PFSK-1 (cell line): ENCODE measurements around the gene CCDC87.

Experiments used
- FOXP2 ChIP-seq: optimal IDR thresholded peaks from 2 replicates; pipeline ENCODE3; 2011; ENCODE audit warnings: borderline replicate concordance, control low read depth, inconsistent platforms; ENCODE audit not compliant: insufficient read depth; ENCODE audit errors: extremely low read length, extremely low read depth
- POLR2AphosphoS5 ChIP-seq: IDR thresholded peaks from 2 replicates; pipeline ENCODE4 v1.6.1; 2012; ENCODE audit warnings: low read depth, mild to moderate bottlenecking, control low read depth, low read length, moderate library complexity
- SIN3A ChIP-seq: IDR thresholded peaks from 2 replicates; pipeline ENCODE4 v1.6.1; 2012; ENCODE audit warnings: mild to moderate bottlenecking, low read length, moderate library complexity, borderline replicate concordance; ENCODE audit not compliant: insufficient read depth
- TAF1 ChIP-seq: IDR thresholded peaks from 2 replicates; pipeline ENCODE4 v1.6.1; 2012; ENCODE audit warnings: low read length, control low read depth, borderline replicate concordance; ENCODE audit not compliant: insufficient read depth
- TF ChIP-seq, protein P1 (sequence below), 2 experiments: IDR thresholded peaks; 2 replicates each; pipeline versions ENCODE4 v1.6.1 to v1.8.0; 2011 to 2012; ENCODE audit warnings: low read depth in 2 of 2, low read length in 2 of 2, control low read depth in 1 of 2, inconsistent platforms in 1 of 2, mild to moderate bottlenecking in 1 of 2, moderate library complexity in 1 of 2; ENCODE audit not compliant: insufficient read depth in 1 of 2

Gene CCDC87

DNA sequence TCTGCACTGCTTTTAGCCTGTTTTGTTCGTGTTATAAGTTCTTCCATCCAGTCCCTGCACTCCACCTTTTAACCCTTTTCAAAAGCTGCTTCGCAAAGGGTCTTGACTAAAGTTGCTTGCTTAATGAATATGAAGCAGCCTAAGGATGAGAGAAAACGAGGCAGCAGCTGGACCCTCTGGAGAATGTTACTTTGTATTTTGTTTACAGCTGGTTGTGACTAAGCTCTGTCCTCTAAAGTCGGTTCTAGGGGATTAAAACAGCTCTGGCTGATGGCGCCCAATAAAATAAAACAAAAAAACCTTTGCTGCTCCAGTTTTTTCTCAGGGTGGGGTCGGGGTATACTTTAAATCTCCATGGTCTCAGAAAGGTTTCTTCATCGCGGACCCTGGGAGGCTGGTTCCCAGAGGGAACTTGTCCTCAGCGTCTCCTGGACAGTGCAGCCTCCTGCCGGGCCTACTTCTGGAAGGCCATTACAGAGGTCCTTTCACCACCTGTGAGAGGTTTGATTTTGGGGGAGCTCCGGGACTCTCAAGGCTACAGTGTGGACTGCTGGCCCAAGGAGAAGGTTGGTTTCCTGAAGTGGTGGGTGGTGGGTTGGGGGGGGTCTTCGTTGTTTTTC is 44.8 kb upstream of the CCDC87 start:
- TF ChIP-seq, protein P1, sequence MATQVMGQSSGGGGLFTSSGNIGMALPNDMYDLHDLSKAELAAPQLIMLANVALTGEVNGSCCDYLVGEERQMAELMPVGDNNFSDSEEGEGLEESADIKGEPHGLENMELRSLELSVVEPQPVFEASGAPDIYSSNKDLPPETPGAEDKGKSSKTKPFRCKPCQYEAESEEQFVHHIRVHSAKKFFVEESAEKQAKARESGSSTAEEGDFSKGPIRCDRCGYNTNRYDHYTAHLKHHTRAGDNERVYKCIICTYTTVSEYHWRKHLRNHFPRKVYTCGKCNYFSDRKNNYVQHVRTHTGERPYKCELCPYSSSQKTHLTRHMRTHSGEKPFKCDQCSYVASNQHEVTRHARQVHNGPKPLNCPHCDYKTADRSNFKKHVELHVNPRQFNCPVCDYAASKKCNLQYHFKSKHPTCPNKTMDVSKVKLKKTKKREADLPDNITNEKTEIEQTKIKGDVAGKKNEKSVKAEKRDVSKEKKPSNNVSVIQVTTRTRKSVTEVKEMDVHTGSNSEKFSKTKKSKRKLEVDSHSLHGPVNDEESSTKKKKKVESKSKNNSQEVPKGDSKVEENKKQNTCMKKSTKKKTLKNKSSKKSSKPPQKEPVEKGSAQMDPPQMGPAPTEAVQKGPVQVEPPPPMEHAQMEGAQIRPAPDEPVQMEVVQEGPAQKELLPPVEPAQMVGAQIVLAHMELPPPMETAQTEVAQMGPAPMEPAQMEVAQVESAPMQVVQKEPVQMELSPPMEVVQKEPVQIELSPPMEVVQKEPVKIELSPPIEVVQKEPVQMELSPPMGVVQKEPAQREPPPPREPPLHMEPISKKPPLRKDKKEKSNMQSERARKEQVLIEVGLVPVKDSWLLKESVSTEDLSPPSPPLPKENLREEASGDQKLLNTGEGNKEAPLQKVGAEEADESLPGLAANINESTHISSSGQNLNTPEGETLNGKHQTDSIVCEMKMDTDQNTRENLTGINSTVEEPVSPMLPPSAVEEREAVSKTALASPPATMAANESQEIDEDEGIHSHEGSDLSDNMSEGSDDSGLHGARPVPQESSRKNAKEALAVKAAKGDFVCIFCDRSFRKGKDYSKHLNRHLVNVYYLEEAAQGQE (IDR thresholded peaks at IDR 0.05; ENCODE audit: insufficient read depth in 1 of 2, low read depth in 2 of 2, low read length in 2 of 2): no peak
- TF ChIP-seq POLR2AphosphoS5: no peak
- TF ChIP-seq TAF1: no peak
- TF ChIP-seq FOXP2: no peak
- TF ChIP-seq SIN3A: no peak

DNA sequence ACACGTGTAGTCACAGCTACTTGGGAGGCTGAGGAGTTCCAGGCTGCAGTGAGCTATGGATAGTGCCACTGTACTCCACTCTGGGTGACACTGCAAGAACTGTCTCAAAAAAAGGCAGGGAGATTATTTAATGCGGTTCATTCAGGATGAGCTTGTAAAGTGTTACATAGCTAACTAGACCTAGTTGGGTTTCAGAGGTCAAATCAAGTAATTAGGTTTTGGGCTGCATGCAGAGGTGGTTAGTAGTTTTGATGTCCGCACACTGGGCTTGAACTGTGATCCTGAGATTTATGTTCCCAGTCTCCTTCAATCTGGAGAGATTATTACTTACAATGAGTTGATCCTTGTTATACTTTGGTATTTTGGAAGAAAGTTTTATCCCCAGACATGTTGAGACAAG is 43.5 kb upstream of the CCDC87 start:
- TF ChIP-seq, protein P1 (IDR thresholded peaks at IDR 0.05; ENCODE audit: insufficient read depth in 1 of 2, low read depth in 2 of 2, low read length in 2 of 2): no peak
- no peak for TF ChIP-seq SIN3A
- TF ChIP-seq FOXP2: no peak
- no peak for TF ChIP-seq POLR2AphosphoS5

DNA sequence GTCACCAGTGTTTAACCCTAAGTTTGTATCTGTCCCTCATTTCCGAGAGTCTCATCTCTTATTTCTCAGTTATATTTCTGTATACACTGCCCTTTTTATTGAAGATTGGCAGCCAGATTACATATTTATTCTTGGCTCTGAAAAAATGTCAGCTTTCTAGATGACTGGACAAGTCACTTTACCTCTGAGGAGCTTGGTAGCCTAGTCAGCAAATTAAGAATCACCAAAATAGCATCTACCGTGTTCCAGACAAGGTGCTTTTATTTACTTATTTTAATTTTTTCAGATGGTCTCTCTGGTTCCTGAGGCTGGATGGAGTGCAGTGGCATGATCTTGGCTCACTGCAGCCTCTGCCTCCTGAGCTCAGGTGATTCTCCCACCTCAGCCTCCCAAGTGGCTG is 40.1 kb upstream of the CCDC87 start:
- TF ChIP-seq POLR2AphosphoS5 (no peak), TAF1 (no peak), FOXP2 (no peak), SIN3A (no peak)
- TF ChIP-seq, protein P1 (IDR thresholded peaks at IDR 0.05; ENCODE audit: insufficient read depth in 1 of 2, low read depth in 2 of 2, low read length in 2 of 2): no peak

DNA sequence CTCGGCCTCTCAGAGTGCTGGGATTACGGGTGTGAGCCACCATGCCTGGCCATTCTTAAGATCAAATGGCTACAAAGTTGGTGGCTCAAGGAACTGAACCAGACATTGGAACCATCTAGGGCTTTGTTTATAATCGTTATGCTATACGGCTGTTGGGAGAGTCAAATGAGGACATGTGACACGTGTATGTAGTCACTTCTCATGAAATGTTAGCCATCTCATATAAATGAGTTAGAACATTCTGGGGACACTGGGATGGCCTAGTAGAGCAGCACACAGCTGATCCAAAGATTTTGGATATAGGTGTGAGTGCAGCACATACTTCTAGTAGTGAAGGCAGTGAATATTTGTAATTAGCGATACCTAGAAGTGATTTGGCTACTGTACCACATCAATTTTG is 39.0 kb upstream of the CCDC87 start:
- TF ChIP-seq FOXP2 (no peak), POLR2AphosphoS5 (no peak), SIN3A (no peak), TAF1 (no peak)
- TF ChIP-seq, protein P1 (IDR thresholded peaks at IDR 0.05; ENCODE audit: insufficient read depth in 1 of 2, low read depth in 2 of 2, low read length in 2 of 2): no peak

DNA sequence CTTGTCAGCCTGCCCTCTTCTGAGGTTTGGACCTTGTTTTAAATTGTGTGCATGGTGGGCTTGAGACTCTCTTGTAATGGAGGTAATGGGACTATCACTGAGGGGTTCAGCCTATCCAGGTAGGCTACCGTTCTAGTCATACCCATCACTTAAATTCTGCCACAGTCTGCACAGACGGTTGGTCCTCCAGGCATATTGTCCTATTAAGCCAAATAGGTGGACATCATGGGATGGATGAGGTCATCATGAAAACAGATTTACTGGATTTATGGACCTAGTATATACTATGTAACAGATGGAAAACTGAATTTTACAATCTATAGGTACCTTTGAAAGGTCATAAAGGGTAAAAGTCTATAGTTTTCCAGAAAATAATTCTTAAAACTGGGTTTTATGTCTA is 36.5 kb upstream of the CCDC87 start:
- TF ChIP-seq FOXP2: no peak
- TF ChIP-seq POLR2AphosphoS5: no peak
- TF ChIP-seq SIN3A: no peak
- TF ChIP-seq, protein P1 (IDR thresholded peaks at IDR 0.05; ENCODE audit: insufficient read depth in 1 of 2, low read depth in 2 of 2, low read length in 2 of 2): no peak
- TF ChIP-seq TAF1: no peak
